GM18508 (cell line): ENCODE measurements around the gene LZIC.

Experiments
- ATAC-seq: cut with Tn5 transposase; IDR thresholded peaks from one replicate; pipeline ENCODE4 v1.9.1; 2021; ENCODE audit warnings: moderate number of reproducible peaks; ENCODE audit not compliant: insufficient read depth, unreplicated experiment

The LZIC gene

GRCh38 chr1:9910423-9911178 lies 32.6 kb downstream of the LZIC start:
- ATAC-seq: peak; percentile 76

- ATAC-seq: no peak
These were observed 33.1 kb downstream of the LZIC start, which contains the start of gene CTNNBIP1 for GRCh38 chr1:9910076-9910422. CTNNBIP1 (minus strand) TSS chr1:9910269; CDS start chr1:9872064, 38,205 bp downstream.

GRCh38 chr1:9909234-9910046 lies 33.8 kb downstream of the LZIC start:
- no peak for ATAC-seq

GRCh38 chr1:9908871-9909233 lies 34.3 kb downstream of the LZIC start:
- no peak for ATAC-seq

- ATAC-seq: no peak
These were observed 35.8 kb downstream of the LZIC start for GRCh38 chr1:9907441-9907840.

- ATAC-seq: no peak
These were observed 36.7 kb downstream of the LZIC start for GRCh38 chr1:9906466-9906865.

GRCh38 chr1:9905010-9905409 lies 38.2 kb downstream of the LZIC start:
- ATAC-seq: no peak

GRCh38 chr1:9904596-9904995 lies 38.6 kb downstream of the LZIC start:
- ATAC-seq: no peak

- ATAC-seq: no peak
These were observed 39.2 kb downstream of the LZIC start for GRCh38 chr1:9903801-9904527.

GRCh38 chr1:9902060-9902452 lies 41.1 kb downstream of the LZIC start:
- no peak for ATAC-seq

GRCh38 chr1:9901148-9902059 lies 41.8 kb downstream of the LZIC start:
- no peak for ATAC-seq

- no peak for ATAC-seq
These were observed 42.8 kb downstream of the LZIC start for GRCh38 chr1:9900142-9901043.

GRCh38 chr1:9894115-9894514 lies 49.1 kb downstream of the LZIC start:
- ATAC-seq: no peak

GRCh38 chr1:9892563-9893528 lies 50.3 kb downstream of the LZIC start:
- ATAC-seq: no peak

GRCh38 chr1:9891207-9891606 lies 52.0 kb downstream of the LZIC start:
- no peak for ATAC-seq

GRCh38 chr1:9890224-9890731 lies 52.9 kb downstream of the LZIC start:
- no peak for ATAC-seq

- no peak for ATAC-seq
These were observed 53.8 kb downstream of the LZIC start for GRCh38 chr1:9889411-9889810.

- ATAC-seq: no peak
These were observed 54.3 kb downstream of the LZIC start for GRCh38 chr1:9888886-9889285.
